Panc1 (cell line): ENCODE results near the gene IGIP.

Experiments used
- CTCF ChIP-seq: fragments of 450-650 bp; IDR thresholded peaks from 2 replicates; pipeline ENCODE4 v1.5.1; 2017; ENCODE audit warnings: mild to moderate bottlenecking
- POLR2AphosphoS5 ChIP-seq: IDR thresholded peaks from 2 replicates; pipeline ENCODE4 v1.6.1; 2012; ENCODE audit warnings: mild to moderate bottlenecking, low read depth, low read length, moderate library complexity

DNA sequence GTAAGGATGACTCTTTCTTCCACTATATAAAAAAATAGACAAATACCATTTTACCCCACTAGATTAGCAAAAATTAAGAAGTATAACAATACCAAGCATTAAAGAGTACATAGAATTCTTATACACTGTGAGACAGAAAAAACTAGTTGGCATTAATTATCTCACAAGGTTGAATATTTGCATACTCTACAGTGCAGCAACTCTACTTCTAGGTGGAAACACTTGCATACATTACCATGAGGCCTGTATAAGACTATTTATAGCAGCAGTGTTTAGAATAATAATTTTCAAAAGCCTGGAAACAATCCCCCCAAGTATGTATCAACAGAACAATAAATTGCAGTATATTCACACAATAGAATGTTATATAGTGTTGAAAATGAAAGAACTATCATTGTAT is 30.8 kb upstream of the IGIP start:
- TF ChIP-seq CTCF: no peak
- TF ChIP-seq POLR2AphosphoS5: no peak
